Pancreas (tissue), 10 donors: ENCODE measurements around the gene B3GNT2. TPM values are rescaled to one million over a fixed set of nuclear protein-coding genes. Genes with fewer than 3 reads are reported as not detected.

ENCODE experiments used
- ATAC-seq, 4 donors: fragments of 200-7000 bp; cut with Tn5 transposase; one replicate each; pipeline versions ENCODE4 v1.8.0 to v1.9.1; 2020; ENCODE audit warnings: mild to moderate bottlenecking in 4 of 4, moderate library complexity in 4 of 4
- DNase-seq, 6 donors: peaks; one replicate each; pipeline ENCODE4 v3.0.0-alpha.2; 2020
- FAIRE-seq: peaks from 2 replicates; lab custom pipeline; 2012; peaks lifted over from hg19 to GRCh38; lab: Jason Lieb, UNC
- H3K27ac ChIP-seq, 4 donors: fragments of 200-600 bp; sonication (generic); 1 replicate in 3 of 4; 2 replicates in 1 of 4; pipeline versions ENCODE4 v1.5.0 to v1.8.0; 2020
- H3K27me3 ChIP-seq, 4 donors: fragments of 200-600 bp; one replicate each; pipeline ENCODE4 v1.8.0; 2021
- H3K36me3 ChIP-seq, 3 donors: fragments of 200-600 bp; sonication (generic) in 1 of 3; one replicate each; pipeline versions ENCODE4 v1.5.0 to v1.8.0; 2020 to 2021
- H3K4me1 ChIP-seq, 3 donors: fragments of 200-600 bp; one replicate each; pipeline ENCODE4 v1.8.0; 2021
- H3K4me3 ChIP-seq, 4 donors: fragments of 200-600 bp; sonication (generic) in 2 of 4; one replicate each; pipeline versions ENCODE4 v1.5.0 to v1.8.0; 2020 to 2021
- H3K9me3 ChIP-seq, 4 donors: fragments of 200-600 bp; one replicate each; pipeline ENCODE4 v1.8.0; 2021
- CTCF ChIP-seq, 4 donors: fragments of 200-600 bp; sonication (generic) in 3 of 4; IDR thresholded peaks; one replicate each; pipeline versions ENCODE4 v1.5.0 to v1.8.0; 2021; ENCODE audit warnings: antibody characterized with exemption in 4 of 4
- WGBS, 2 donors: extraction: QIAGEN DNeasy Blood & Tissue Kit; methylation state at CpG; one replicate each; pipeline ENCODE4 v1.1.7; 2013; 5-methylcytosine and 5-hydroxymethylcytosine counted together
- intact Hi-C, 3 donors: fragments of 100-400 bp; cut with DNase I; formaldehyde crosslinking; loops; one replicate each; pipeline versions ENCODE4 v1.11.1 to v1.14.2; 2022
- polyA plus RNA-seq, 2 donors: library from polyadenylated mRNA; stranded (reverse); fragments of 200-250 nt; gene quantifications; one replicate each; pipeline ENCODE4 v1.2.3, GENCODE V29; 2013
- total RNA-seq, 6 donors: library from RNA; stranded (reverse); fragmentation: NEBNext Ultra II Directional in 4 of 6; extraction: Animal tissue kit (Norgen Biotek cat#: 25700) in 4 of 6; gene quantifications; one replicate each; pipeline versions ENCODE4 v1.2.1 to v1.2.4, GENCODE V29; 2021 to 2023
- donor health status: healthy with polysubstance abuse.
- donor health status: DM: no; HTN: no; CAD: no; lungs with moderate emphysema.
- donor health status: DM: no; HTN: no; CAD: no.
- donor health status: control.
- donor health status: control.
- donor health status: Bipolar disorder and iron deficiency.
- donor health status: DM: yes; HTN: yes; CAD: no.
- donor health status: DM: no; HTN: no; CAD: no.
- donor health status: DM: no; HTN: no; CAD: no.
- donor health status: DM: yes; HTN: yes; CAD: no.

B3GNT2 gene
- total and polyA plus RNA-seq, 8 donors: 3.7 to 15.4 (median 11.2) TPM

- FAIRE-seq: no peak
- DNase-seq: no peak
- H3K27me3 ChIP-seq: no peaks in the 10 kb centered on the region
- no peaks in the 10 kb centered on the region for H3K36me3 ChIP-seq
- 92 to 93% methylated on average over 6 of the region's 6 CpGs for WGBS, 2 donors
- no peak overlapping the region for H3K4me3 ChIP-seq
- H3K27ac ChIP-seq: no peak overlapping the region
- intact Hi-C loops: no loop called here
- H3K4me1 ChIP-seq: no peaks in the 10 kb centered on the region
- no peak for ATAC-seq
- no peaks in the 10 kb centered on the region for H3K9me3 ChIP-seq
- TF ChIP-seq CTCF (IDR thresholded peaks at IDR 0.05): no peak
Observed at GRCh38 chr2:62150597-62151305, 45.2 kb upstream of the B3GNT2 start.

GRCh38 chr2:62151306-62151638 lies 44.6 kb upstream of the B3GNT2 start:
- FAIRE-seq (no peak), ATAC-seq (no peak), DNase-seq (no peak)
- H3K27me3 ChIP-seq: no peaks in the 10 kb centered on the region
- no peaks in the 10 kb centered on the region for H3K9me3 ChIP-seq
- TF ChIP-seq CTCF (IDR thresholded peaks at IDR 0.05): no peak
- no peaks in the 10 kb centered on the region for H3K36me3 ChIP-seq
- intact Hi-C loops: no loop called here
- H3K4me1 ChIP-seq: no peaks in the 10 kb centered on the region
- WGBS, 2 donors: 89 to 91% methylated on average over 4 of the region's 4 CpGs
- no peak overlapping the region for H3K4me3 ChIP-seq
- H3K27ac ChIP-seq: no peak overlapping the region

- DNase-seq (no peak), FAIRE-seq (no peak), ATAC-seq (no peak)
- Histone ChIP-seq H3K27ac (no peak overlapping the region), H3K4me1 (no peaks in the 10 kb centered on the region), H3K36me3 (no peaks in the 10 kb centered on the region), H3K27me3 (no peaks in the 10 kb centered on the region), H3K9me3 (no peaks in the 10 kb centered on the region), H3K4me3 (no peak overlapping the region)
- TF ChIP-seq CTCF (IDR thresholded peaks at IDR 0.05): no peak
- WGBS, 2 donors: 91 to 96% methylated on average over 3 of the region's 3 CpGs
- intact Hi-C loops: no loop called here
Observed at GRCh38 chr2:62152000-62152399, 43.9 kb upstream of the B3GNT2 start.

- no peak for FAIRE-seq
- no peak overlapping the region for H3K27ac ChIP-seq
Observed at GRCh38 chr2:62156861-62157496, 38.9 kb upstream of the B3GNT2 start.

More at GRCh38 chr2:62156861-62157496, 38.9 kb upstream of the B3GNT2 start:
- H3K36me3 ChIP-seq: no peaks in the 10 kb centered on the region
- ATAC-seq (no peak), DNase-seq (no peak)
- TF ChIP-seq CTCF (IDR thresholded peaks at IDR 0.05): no peak
- H3K4me1 ChIP-seq: no peaks in the 10 kb centered on the region
- no peak overlapping the region for H3K4me3 ChIP-seq
- WGBS, 2 donors: 86 to 88% methylated on average over 6 of the region's 6 CpGs
- no peaks in the 10 kb centered on the region for H3K9me3 ChIP-seq
- no peaks in the 10 kb centered on the region for H3K27me3 ChIP-seq
- intact Hi-C loops: no loop called here
